Measurements from ENCODE around the gene TLCD1. TPM values are rescaled to one million over a fixed set of nuclear protein-coding genes. Genes with fewer than 3 reads are reported as not detected.

The TLCD1 gene
- total RNA-seq, 1 donor, result 8.2 TPM

GRCh38 chr17:28760601-28761562 is 34.8 kb upstream of the TLCD1 start:
- H3K4me3 ChIP-seq (ENCODE audit: low read depth, low read length), result no peak overlapping the region
- TF ChIP-seq CTCF (IDR thresholded peaks at IDR 0.05; ENCODE audit: insufficient read depth, low read depth, low read length), result no peak
- DNase-seq (ENCODE audit: low read depth), result peak; percentile 58

- no peak for TF ChIP-seq CTCF (IDR thresholded peaks at IDR 0.05; ENCODE audit: insufficient read depth, low read depth, low read length)
- no peak for DNase-seq (ENCODE audit: low read depth)
- no peak overlapping the region for H3K4me3 ChIP-seq (ENCODE audit: low read depth, low read length)
Measured at GRCh38 chr17:28759256-28759865, 33.3 kb upstream of the TLCD1 start.

GRCh38 chr17:28758411-28759121 is 32.5 kb upstream of the TLCD1 start:
- no peak for TF ChIP-seq CTCF (IDR thresholded peaks at IDR 0.05; ENCODE audit: insufficient read depth, low read depth, low read length)
- no peak overlapping the region for H3K4me3 ChIP-seq (ENCODE audit: low read depth, low read length)
- DNase-seq (ENCODE audit: low read depth), result no peak

GRCh38 chr17:28756049-28756804 is 30.2 kb upstream of the TLCD1 start:
- TF ChIP-seq CTCF (IDR thresholded peaks at IDR 0.05; ENCODE audit: insufficient read depth, low read depth, low read length), result no peak
- no peak for DNase-seq (ENCODE audit: low read depth)

GRCh38 chr17:28755486-28755885 is 29.5 kb upstream of the TLCD1 start:
- TF ChIP-seq CTCF (IDR thresholded peaks at IDR 0.05; ENCODE audit: insufficient read depth, low read depth, low read length), result no peak
- no peak overlapping the region for H3K4me3 ChIP-seq (ENCODE audit: low read depth, low read length)
- peak; percentile 40 for DNase-seq (ENCODE audit: low read depth)

More at GRCh38 chr17:28756049-28756804, 30.2 kb upstream of the TLCD1 start:
- no peak overlapping the region for H3K4me3 ChIP-seq (ENCODE audit: low read depth, low read length)

Measured in fibroblast of villous mesenchyme (primary cell).